ENCODE results near the gene LINGO1.

LINGO1 gene

DNA sequence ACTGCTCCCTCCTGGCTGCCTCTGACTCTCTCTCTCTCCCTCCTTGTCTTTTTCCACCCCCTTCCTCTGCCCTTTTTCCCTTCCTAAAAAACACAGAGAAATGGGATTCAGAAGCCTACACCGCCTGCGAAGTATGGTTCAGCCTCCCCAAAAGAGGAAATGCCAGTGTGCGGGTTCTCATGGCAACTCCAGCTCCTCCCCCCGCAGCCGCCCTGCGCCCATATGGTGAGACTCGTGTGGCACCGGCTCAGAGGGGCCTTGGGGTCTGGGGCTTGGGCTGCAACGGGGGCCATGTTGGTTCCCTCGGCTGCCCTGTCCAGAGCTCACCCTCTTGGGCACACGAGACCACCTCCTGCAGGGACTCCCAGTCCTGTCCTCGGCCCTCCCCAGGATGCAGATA is 23.6 kb upstream of the LINGO1 start:
- DNase-seq = no peak

DNA sequence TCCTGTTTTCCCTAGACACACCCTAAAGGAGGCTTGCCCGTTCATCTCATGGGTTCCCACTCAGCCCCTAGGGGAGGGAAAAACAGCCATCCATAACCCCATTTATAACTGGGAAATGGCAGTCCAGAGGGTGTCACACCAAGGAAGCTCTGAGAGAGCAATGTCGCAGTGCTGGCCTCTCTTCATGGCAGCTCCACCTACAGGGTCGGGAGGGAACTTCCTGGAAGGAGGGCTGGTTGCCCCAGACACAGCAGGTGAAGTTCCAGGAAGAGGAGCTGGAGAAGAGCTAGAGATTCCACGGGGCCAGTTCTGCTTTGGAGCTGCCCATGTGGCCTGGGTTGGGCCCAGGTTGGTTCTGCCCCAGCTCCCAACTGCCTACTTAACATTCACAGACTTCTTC is 22.3 kb upstream of the LINGO1 start:
- no peak for DNase-seq

DNA sequence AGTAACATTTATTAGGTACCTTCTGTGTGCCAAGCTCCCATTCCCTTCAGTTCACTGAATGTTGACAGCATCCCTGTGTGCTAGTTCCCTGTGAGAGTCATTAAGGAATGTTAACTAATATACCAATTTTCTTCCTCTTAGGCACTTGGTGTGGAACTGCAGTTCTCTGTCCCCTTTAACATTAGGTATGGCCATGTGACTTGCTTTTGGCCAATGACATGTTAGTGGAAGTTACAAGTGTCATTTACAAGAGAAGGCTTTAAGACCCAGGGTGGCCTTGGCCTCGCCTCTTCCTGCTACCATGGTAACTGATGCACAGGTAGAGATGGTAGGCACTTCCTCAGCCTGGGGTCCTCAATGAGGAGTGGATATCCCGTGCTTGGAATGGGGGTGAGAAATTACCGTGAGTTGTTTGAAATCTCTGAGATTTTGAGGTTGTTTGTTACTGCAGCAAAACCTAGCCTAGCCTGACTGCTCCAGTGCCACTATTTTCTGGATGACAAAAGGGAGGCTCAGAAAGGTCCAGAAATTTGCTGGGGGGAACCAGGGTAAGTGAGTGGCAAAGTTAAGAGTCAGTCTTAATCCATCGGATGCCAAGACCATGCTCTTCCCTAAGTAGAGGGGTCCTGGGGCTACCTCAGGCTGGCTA is 21.2 kb upstream of the LINGO1 start:
- DNase-seq = no peak

DNA sequence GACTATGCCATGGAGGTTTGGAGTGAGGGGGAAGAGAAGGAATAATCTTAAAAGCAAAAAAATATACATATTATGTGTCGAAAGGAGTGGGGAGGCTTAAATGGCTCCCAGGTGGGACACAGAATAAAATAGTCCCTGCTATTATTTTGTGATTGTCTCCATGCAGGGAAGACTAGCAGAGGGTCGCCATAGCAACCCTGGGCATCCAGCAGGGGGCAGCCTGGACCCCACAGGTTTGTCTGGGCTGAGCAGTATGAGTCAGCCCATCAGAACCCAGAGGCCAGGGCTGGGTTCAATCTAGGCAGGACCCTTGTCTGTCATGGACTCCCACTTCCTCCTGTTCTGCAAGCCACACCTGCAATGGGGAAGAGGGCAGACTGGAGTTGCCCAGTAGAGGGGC is 17.6 kb upstream of the LINGO1 start:
- DNase-seq = no peak

DNA sequence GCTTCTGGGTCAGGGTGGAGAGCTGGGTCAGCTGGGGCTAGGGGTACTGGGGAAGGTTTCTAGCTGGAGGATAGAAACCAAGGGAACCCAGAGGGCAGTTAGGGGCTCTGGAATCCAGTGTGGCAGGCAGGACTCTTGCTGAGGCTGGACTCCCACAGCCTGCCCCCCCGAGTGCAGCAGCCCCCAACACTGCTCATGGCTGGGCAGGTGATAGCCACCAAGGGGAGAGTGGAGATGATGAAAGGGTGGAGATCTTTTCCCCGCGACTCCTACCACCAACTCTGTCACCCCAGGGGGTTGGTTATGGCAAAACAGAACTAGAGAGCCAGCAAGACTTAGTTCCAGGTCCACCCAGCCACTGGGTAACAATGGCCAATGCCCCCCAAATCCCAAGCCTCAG is 16.9 kb upstream of the LINGO1 start:
- no peak for DNase-seq

DNA sequence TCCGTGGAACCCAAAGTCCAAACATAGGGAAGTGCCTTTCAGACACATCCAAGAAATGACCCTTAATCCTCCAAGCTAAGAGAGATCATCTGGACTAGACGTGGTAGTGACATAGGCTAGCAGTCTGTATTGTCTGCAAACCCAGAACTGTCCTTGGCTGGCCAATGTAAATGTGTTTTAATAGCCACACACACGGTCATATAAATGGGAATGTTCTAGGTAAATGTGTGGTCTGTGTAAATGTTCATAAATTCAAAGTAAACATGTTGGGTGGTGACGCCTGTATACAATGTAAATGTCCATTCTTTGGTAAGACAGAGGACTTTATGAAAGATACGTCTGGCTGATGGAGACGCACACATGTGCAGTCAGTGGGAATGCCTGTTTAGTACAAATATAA is 16.3 kb upstream of the LINGO1 start:
- no peak for DNase-seq

DNA sequence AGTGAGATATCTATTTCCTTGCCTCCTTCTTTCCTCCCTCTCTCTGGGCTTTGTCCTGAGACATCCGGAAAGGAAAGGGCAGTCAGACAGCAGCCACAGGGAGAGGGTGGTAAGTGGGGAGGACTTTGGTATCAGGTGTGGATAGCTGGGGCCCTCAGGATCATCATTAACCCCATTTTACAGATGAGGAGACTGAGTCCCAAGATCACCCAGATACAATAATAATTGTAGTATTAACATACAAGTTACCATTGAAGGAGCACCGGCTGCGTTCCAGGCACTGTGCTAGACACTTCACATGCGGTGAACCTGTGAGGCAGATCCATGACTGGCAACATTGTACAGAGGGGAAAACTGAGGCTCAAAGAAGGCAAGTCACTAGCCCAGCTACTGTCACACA is 15.2 kb upstream of the LINGO1 start:
- DNase-seq = no peak

DNA sequence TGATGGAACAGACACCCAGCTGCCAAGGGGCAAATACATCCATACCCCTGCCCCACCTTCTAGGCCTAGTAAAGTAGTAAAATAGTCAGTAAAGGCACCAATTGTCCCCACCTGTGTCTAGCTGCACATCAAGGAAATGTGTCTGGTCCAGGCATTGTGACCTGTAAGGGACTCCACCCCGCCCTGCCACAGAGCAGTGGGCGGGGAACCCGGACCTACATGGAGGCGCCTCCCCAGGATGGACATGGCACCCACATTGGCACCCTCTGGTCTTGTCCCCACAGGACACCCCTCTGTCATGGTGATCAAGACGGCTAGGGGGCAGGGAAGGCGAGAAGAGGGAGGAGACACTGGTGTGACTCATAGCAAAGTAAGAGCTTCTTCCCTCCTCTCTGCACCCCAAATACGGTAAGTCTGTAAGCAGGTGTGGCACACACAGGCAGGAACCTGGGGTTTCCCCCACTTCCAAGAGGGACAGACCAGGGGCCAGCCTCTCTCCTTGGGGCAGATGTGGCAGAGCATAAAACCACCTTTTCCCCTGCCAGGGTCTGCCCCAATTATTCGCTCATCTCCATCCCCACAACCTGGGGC is 13.5 kb upstream of the LINGO1 start:
- no peak for DNase-seq

DNA sequence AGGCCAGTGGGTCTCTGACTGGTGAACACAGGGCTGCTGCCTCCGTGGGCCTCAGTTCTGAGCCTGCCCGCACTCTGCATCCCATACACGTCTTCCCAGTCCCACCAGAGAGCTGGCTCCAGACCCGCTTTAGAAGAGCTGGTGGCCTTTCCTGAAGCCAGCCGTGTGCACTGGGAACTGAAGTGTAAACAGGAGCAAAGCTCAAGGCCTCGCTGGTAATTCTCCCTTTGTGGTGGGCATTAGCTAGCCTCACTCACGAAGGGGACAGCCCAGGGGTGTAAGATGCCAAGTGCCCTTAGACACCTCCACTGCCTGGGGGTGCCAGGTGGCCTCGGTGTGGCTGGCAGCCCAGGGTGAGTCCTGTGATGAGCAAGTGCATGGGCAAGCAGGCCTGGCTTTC is 12.9 kb upstream of the LINGO1 start:
- DNase-seq = no peak

DNA sequence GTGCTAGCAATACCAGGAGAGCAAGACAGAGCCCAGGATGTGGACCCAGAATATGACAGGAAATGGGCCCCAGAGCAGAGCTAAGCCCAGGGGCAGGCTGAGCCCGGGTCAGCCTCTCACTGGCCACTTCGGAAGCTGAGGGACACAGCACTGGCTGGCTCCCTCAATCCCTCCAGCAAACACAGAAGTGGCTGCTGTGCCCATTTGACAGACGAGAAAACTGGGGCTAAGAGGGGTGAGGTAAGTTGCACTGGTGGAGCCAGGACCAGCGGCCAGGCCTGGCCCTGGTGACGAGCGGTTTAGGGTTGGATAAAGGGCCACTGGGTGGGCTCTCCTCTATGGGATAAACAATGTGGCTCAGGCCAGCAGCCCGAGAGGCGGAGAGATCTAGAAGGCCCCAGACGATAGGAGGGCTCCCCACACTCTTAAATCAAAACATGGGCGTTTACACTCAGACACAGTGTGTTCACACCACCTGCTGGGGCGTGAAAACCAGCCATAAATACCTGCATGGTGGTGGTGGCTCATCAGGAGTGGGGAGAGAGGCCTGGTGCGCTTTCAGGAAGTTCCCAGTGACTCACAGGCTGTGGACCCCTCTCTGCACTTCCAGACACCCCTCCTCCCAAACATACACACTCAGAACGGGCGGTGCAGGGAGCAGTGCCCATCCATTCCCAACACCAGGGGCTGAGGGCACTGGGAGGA is 12.0 kb upstream of the LINGO1 start:
- no peak for DNase-seq

DNA sequence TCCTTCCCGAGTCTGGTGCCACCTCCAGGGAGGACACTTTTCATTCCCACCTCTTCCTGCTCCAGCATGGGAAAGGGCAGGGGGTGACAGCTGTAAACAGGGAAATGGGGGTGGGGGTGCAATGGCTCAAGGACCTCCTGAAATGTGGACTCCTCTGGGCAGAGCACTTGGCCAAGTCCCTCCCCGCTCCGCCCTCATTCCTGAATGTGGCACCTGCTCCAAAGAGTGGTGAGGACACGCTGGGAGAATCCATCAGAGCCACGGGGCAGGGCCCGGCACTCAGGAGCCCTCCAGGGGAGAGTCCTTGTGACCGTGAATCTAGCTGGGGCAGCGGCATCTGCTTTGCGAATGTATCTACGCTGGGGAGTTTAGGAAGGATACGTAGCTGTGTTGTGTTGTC is 11.1 kb upstream of the LINGO1 start:
- no peak for DNase-seq

DNA sequence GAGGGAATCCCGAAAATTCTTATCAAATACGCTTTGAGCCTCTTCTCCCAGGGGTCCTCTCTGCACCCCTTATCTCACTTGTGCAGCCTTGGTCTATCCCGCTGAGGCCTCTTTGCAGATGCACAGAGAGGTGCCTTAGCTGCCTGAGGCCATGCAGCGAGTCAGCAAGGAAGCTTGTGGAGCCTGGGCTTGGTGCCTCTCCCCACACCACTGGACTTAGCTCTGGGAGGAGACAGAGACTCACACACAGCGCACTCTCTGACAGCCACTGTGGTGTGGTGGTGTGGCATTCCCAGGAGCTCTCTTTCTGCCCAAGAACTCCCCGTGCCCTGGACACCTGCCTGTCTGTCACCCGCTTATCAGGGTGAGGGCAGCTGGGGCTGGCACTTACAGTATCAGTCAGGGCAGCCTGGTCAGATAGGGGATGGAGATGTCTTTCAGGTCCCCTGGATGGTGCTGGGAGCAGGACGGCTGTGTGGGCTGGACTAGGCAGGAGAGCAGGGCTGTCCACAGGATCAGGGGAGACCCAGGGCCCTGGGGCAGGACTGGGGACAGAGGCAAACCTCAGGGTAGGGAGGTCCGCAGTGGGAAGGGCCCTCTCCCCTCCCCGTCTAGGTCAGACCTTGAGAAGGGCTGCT is 10.2 kb upstream of the LINGO1 start:
- DNase-seq = no peak

DNA sequence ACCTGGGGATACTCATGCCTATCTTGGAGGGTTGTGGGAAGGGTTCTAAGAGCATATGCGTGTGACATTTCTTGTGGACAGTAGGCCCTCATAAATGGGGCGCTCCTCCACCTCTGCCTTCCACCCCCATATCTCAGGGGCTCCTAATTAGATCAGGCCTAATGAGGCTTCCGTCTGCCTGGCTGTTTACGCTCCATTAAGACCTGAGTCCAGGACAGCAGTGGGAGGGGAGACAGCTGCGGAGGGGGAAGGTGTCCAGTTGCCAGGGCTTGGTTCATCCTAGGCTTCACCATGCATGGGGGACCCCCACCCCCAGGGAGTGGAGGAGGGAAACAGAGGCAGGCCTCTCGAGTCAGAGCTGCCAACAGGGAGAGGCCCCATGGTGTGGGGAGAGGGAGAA is 9.3 kb upstream of the LINGO1 start:
- no peak for DNase-seq

DNA sequence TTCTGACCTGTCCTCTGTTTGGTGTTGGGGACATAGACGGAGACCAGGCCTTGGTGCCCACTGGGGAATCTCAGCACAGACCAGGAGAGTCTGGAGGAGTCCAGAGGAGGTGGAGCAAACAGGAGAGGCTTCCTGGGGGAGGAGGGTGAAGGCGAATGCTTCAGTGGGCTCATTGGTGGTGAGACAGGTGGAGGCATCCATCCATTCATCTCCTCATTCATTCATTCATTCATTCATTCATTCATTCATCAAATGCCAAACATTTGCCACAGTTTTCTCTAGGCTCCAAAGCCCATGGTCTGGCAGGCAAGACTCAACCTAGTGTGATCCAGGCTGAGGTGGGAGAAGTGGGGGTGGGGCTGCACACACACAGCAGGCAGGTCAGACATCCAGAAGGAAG is 7.9 kb upstream of the LINGO1 start:
- no peak for DNase-seq

DNA sequence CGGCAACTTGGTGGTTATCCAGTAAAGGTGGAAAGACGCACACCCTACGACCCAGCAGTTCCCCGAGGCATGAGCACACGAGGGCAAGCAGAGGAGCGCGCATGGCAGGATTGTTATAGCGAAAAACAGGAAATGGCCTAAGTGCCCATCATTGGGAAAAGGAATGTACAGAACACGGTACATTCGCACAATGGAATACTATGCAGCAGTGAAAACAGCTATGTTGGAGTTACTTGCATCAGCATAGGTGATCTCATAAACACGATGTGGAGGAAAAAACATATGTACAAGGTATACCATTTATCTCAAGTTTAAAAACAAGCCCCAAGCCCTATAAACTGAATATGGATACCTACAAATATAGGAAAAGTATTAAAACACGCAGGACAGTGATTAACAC is 6.7 kb upstream of the LINGO1 start:
- no peak for DNase-seq

DNA sequence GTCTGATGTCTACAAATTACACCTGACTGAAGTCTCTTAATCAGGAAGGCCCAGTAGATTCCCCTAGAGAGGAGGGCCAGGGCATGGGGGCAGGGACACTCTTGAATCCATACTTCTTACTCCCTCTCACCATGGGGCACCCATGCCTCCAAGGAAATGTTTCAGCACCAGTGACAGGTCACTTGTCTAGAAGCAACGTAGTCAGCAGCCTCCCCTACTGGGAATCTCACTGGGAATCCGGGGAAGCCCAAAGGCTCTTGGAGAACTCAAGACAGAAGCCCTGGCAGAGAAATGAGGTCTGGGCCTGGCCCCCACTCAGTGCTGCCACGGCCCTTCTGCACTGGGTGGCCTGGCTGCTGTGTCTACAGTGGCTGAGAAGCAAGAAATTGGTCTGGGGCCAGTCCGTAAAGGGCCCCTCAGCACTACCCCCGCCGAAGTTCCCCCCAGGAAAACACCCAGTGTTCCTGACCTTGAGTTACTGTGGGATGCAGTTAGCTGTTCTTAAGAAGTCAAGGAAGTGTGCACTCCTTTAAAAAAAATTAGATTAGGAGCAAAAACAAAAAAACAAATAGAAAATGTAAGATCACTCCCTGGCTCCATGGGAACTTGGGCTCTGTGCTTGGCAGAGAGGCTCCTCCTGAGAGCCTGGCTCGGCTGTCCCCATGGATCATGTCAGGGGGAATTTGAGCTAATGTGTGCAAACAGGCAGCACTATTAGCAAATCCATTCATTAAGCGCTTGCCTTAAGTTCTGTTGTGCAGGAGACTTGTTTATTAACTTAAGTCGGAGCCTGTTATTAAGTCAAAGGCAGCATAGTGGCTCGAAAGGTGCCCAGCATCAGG is 5.4 kb upstream of the LINGO1 start:
- DNase-seq = no peak

DNA sequence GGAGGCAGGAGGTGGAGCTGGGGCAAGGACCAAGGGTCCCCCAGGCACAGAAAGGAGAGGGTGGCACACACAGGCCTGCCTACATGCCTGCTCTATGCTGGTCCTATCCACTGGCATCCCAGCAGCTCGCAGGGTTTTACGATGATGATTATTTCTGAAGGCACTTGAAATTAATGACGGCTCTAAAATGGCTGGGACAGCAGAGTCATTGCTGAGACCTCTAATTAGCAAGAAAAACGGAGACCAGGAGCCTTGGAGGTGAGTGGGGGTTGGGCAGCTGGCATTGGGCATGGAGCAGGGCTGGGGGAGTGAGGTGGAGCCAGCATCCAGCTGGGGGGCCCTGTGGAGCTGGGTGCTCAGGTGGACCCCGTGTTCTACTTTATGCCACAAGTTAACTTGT is 3.5 kb upstream of the LINGO1 start:
- DNase-seq = no peak

DNA sequence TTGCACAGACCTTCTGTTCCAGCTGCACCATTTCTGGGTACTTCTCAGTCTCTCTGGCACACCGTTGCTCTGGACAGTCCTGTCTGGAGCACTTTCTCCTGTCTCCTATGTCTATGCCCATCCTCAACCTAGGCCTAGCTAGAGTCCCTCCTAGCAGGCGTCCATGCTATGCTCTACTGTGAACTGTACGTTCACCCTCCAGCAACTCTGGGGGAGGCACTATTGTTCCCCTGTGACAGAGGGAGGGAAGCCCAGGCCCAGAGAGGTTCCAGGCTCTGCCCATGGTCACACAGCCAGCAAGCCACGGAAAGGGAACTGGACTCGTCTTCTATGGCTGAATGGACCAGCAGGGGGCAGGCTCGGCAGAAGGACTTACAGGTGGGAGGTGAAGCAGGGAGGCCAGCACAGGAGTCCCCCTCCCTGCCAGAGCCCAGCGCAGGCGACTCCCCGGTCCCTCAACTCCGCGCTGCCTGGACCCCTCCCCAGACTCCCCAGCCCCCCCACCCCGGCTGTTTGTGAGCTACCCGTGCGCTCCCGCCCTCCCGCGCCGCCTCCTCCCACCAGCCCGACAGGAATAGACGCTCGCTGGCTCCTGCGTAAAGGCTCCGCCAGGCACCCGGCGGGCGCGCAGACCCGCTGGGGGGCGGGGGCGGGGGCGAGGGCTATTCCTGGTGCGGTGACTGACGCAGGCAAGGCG is 1.7 kb upstream of the LINGO1 start:
- peak; percentile 24 for DNase-seq

DNA sequence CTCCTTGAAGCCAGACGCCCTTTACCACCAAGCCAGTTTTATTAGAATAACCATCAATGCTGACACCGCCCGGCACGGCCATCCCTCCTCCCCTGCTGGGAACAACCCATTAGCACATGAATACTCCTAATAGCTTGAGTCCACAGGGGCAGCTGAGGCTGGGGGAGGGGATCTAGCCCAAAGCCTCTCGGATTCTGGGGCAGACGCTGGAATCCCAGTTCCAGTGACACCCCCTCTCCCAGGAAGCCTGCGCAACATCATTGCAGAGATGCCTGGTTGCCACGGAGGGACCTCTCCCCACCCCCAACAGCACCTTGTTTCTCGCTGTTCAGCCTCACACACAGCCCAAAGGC is 1.2 kb upstream of the LINGO1 start:
- no peak for DNase-seq

DNA sequence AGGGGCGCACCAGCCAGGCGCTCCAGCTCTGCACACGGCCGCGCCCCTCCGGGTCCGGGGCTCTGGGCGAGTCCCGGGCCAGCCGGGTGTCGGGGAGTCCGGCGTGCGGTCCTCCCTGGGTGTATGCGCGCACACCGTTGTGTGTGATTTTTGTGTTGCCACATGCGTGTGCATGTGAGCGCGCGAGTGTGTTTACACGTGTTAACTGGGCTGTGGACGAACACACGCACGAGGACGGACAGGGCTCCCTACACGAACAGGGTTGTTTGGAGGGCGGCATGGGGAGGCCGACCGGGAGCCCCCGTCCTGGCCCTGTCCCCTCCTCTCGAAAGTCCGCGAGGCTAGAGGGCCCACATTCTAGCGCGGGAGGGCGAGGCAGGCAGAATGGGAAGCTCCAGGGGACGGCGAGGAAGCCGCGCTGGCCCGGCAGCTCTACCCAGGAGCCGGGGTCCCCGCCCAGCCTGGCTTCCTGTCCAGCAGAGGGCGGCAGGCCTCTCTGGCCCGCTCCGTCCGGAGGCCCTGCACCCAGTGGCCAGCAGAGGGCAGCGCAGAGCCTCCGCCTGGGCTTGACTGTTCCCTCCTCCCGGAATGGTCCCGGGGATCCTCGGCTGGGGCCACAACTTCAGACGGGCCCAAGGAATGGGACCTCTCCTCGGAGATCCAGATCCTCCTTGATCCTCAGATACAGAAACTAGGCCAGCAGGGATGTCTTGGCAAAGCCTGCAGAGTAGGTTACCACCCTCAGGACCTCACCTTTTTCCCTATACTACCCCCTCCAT is 611 bp upstream of the LINGO1 start:
- peak; percentile 22 for DNase-seq

DNA sequence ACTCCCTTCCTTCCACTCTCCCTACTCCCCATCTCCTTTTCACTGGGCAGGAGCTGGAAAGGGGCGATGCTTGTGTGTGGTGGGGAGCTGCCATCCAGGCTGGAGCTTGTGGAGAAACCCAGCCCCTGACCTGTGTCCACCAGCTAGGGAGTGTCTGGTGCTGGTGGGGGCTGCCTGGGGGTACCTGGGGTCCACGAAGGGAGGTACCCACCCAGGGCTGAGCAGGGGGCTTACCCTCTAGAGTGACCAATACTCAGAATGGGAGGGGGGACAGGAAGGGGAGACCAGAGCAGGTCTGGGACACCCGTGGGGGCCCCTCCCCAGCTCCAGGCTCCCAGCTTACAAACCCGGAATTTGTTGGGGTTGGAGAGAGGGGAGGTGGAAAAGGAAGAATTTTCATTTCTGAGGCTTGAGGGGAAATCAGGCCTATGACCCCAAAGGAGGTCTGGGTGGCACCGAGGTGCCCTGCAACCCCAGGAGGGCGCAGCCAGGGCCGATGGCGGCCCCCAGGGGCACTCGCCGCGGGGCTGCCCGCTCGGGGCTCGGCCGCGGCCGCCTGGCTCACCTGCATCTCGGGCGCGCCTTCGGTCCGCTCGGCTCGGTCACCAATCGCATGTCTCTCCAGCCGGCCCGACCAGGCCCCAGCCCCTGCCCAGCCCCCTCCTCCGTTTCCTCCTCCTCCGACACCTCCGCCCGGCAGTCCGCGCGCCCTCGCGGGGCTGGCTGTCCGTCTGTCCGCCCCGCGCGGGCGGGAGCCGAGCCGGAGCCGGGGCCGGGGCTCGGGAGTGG is 773 bp downstream of the LINGO1 start:
- DNase-seq = no peak

Data from CD4-positive, alpha-beta T cell treated with Interleukin-4 for 4 hours (primary cell).